Medulla oblongata (tissue), 1 donor: ENCODE measurements around the gene INO80.

ENCODE experiments used
- DNase-seq: peaks from one replicate; pipeline ENCODE4 v3.0.0-alpha.2; 2015; ENCODE audit errors: extremely low spot score

INO80 gene

GRCh38 chr15:40944510-40945296 lies 171.4 kb downstream of the INO80 start:
- DNase-seq = no peak

- DNase-seq = no peak
Measured at GRCh38 chr15:40943764-40944365, 172.2 kb downstream of the INO80 start.

GRCh38 chr15:40942878-40943277 lies 173.2 kb downstream of the INO80 start:
- no peak for DNase-seq

- DNase-seq = no peak
Measured at GRCh38 chr15:40942337-40942854, 173.7 kb downstream of the INO80 start.

GRCh38 chr15:40941528-40942336 lies 174.3 kb downstream of the INO80 start:
- DNase-seq = peak; percentile 56

GRCh38 chr15:40941068-40941527 lies 175.0 kb downstream of the INO80 start:
- DNase-seq = no peak

GRCh38 chr15:40940296-40940801 lies 175.7 kb downstream of the INO80 start:
- no peak for DNase-seq

- no peak for DNase-seq
Measured at GRCh38 chr15:40938536-40938870, 177.6 kb downstream of the INO80 start.

GRCh38 chr15:40937762-40938535 lies 178.1 kb downstream of the INO80 start:
- no peak for DNase-seq

- DNase-seq = no peak
Measured at GRCh38 chr15:40936709-40937666, 179.1 kb downstream of the INO80 start.

GRCh38 chr15:40936234-40936708 lies 179.8 kb downstream of the INO80 start:
- DNase-seq = no peak

GRCh38 chr15:40934457-40934856 lies 181.6 kb downstream of the INO80 start:
- no peak for DNase-seq

GRCh38 chr15:40933517-40933902 lies 182.6 kb downstream of the INO80 start:
- DNase-seq = no peak

GRCh38 chr15:40932649-40933516 lies 183.2 kb downstream of the INO80 start:
- no peak for DNase-seq

GRCh38 chr15:40932156-40932555 lies 183.9 kb downstream of the INO80 start:
- DNase-seq = no peak

- no peak for DNase-seq
Measured at GRCh38 chr15:40931300-40932142, 184.6 kb downstream of the INO80 start.

- DNase-seq = no peak
Measured at GRCh38 chr15:40930430-40931299, 185.4 kb downstream of the INO80 start.
